HG03575 (cell line): ENCODE data around the gene CLPX.
"Not testable (repeated sequence)": the region's sequence is repeated elsewhere in the genome, so short reads cannot be mapped to it uniquely, and the experiment has no call there.

ENCODE experiments used
- ATAC-seq: cut with Tn5 transposase; IDR thresholded peaks from one replicate; pipeline ENCODE4 v1.9.1; 2021; ENCODE audit not compliant: unreplicated experiment, insufficient number of reproducible peaks, low FRiP score; ENCODE audit errors: extremely low read depth

The CLPX gene

DNA sequence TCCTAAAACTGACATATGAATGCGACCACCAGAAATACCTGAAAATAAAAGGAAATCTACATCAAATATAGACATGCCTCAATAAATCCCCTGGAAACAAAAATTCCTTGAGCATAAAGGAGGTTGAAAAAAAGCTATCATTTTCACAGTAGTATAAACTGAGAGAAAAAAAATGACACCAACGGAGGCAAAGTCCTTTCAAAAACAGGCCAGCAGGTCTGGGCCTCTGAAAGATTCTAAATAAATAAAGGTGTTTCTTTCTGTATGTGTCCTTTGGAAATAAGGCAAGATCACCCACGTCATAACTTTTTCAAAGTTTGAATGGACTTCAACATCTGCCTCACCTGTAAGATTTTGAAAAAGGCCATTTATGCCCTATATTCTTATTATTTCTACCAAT lies 5.0 kb downstream of the CLPX start:
- ATAC-seq: no peak

DNA sequence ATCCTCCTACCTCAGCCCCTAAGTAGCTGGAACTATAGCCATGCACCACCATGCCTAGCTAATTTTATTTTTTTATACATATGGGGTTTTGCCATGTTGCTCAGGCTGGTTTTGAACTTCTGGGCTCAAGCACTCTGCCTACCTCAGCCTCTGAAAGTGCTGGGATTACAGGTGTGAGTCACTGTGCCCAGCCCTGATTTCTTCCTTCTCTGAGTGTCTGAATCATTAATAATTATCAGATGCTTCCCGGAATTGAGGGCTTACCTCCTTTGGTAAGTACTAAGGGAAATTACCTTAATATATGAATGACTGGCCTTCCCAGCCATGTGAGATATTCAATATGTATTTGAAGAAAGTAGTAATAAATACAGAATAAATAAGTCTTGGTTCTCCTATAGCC lies 7.2 kb downstream of the CLPX start:
- ATAC-seq: no peak

DNA sequence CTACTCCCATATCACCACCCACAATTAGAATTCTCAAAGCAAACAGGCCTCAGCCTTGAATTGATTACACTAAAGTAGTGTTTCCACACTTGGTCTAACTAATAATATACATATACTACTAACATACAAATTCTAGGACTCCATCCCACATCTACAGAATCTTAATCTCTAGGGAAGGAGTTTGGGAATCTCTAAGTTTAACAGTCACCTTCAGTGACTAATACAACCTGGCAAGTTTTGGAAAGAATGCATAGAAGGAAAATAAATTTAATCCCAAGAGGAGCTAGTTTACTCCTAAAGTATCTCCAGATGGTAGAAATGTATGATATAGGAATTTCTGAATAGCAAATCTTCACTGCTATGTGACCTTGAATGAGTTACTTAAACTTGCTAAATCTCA lies 9.1 kb downstream of the CLPX start:
- no peak for ATAC-seq

DNA sequence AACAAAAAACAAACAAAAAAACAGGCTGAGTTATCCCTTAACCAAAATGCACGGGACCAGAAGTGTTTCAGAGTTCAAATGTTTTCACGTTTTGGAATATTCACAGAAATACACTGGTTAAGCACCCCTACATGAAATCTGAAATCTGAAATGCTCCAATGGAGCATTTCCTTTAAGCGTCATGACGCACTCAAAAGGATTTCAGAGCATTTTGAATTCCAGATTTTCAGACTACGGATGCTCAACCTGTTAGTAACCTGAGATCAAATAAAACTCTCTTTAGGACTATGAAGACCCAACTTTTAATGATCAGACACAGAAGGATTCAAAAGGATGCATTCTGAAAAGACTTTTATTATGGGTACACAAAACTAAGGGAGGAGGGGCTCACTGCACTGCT lies 9.6 kb downstream of the CLPX start:
- no peak for ATAC-seq

DNA sequence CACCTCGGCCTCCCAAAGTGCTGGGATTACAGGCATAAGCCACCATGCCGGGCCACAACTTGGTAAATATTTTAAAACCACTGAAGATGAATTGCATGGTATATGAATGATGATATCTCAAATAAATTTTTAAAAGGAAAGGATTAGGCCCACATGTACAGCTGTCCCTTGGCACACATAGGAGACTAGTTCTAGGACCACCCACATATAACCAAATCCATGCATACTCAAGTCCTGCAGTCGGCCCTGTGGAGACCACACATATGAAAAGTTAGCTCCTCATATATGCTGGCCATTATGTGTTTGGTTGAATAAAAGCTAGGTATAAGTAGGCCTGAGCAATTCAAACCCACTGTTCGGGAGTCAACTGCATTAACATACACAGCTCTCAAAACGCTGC lies 10.6 kb downstream of the CLPX start:
- ATAC-seq: no peak

DNA sequence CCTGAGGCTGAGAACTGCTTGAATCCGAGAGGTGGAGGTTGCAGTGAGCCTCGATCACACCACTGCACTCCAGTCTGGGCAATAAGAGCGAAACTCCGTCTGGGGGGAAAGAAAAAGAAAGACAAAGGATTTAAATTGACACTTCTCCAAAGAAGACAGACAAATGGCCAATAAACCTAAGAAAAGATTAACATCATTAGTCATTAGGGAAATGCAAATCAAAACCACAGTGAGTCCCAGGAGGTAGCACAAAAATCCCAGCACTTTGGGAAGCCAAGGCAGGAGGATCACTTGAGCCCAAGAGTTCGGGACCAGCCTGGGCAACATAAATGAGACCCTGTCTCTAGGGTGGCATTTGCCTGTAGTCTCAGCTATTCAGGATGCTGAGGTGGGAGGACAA lies 12.6 kb downstream of the CLPX start:
- ATAC-seq: no peak

DNA sequence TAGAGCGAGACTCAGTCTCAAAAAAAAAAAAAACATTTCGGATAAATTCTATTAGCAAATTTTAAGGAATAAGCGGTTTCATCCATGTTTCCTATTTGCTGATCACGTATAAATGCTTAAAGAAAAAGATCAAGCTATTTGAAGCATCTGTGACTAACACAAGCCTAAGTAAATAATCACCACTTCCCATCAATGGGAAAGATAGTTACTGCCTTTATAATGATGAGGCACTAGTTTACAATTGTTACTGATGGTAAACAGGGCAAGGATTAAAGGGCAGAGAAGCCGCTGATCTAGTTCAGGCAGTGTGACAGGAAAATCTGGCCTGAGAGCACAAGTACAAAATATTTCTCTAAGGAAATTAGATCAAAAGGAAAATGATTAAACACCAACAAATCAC lies 13.7 kb downstream of the CLPX start:
- no peak for ATAC-seq

DNA sequence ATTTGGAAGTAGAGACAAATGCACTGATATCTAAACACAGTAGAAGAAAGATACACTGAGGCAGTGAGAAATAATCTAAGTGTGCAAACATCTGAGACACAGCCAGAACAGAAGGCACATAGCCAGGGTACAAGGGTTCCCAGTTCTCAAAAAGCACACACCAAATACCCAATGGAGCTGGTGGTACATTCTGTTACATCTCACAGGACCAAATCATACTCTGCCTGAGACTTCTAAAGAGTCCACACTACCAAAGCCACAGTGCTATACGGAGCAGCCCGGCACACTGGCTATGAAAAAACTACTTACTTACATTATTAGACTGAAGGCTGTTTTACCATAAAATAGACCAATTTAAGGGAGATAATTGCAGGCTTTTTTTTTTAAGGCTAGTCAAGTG lies 19.3 kb downstream of the CLPX start:
- no peak for ATAC-seq

DNA sequence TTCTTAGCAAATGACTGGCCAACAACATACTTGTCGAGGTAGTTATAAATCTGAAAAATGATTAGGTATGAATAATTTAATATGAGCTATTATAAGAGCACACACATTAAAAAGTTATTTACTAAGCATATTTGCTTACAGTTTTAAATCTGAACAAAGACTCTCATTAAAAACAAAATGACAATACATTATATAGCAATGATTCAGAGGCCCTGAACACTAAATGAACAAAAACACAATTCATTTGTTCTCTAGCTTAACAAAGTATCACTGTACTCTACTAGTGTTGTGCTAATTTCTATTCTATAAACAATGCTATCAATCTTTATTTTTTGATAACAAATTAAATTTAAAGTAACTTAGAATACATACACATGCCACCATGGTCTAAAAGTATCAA lies 21.0 kb downstream of the CLPX start:
- no peak for ATAC-seq

DNA sequence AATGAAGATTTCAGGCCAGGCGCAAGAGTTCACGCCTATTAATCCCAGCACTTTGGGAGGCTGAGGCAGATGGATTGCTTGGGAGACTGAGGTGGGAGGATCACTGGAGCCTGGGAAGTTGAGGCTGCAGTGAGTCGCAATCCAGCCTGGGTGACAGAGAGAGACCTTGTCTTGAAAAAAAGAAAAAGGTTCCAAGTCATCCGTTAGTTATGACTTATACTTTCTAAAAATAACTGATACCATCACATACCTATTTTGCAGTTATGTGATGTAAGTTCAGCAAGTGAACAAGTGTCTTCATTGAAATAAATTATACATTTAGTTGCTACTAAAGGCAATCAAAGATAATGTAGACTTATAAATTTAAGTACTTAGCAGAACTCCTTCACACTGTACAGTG lies 22.1 kb downstream of the CLPX start:
- ATAC-seq: no peak

DNA sequence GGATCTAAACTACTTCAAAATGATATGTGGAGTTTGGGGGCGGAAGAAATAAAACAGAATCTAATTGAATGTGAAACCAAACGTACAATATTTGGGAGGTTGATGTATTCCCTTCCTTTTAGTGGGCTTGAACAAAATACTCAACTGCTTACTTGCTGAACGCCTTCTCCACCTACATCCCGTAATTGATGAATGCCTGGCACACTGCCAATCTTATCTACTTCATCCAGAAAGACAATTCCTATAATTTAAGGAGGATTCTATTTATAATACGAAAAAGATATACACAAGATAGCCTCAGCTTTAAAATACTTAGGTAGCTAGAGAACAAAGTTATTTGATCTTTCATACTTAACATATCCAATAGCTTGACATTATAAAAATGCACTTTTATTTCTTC lies 28.4 kb downstream of the CLPX start:
- no peak for ATAC-seq

DNA sequence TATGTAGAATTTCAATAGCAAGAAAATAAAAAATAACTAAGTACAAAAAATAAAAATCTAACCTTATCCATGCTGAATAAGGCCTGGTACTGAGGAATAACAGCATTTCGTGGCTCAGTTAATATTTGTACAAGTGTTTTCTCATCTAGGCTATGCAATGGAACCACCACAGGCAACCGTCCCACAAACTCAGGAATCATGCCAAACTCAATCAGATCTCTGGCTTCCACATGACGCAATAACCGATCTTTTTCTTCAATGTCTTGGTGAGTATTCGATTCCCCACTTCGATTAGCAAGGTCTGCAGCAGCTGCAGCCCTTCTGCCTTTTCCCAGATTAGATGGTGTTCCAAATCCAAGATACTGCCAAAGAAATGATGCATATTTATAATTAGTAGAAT lies 30.4 kb downstream of the CLPX start:
- ATAC-seq: no peak

DNA sequence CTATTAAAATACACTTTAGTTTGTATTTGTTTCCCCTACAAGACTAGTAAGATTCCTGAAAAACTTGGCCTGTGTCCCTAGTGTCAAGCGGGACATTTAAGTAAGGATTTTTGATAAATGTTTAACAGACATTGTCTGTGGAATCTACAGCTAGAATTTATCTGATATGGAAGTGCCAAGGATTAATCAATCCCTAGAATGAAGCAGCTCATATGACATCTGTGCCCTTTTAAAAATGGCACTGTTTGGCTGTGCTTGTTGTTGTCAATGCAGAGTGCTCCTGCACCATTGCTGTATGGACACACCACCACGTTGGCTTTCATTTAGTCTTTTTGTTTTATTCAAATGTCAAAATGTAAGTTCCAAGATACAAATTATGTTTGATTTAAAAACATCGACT lies 37.2 kb downstream of the CLPX start:
- no peak for ATAC-seq

DNA sequence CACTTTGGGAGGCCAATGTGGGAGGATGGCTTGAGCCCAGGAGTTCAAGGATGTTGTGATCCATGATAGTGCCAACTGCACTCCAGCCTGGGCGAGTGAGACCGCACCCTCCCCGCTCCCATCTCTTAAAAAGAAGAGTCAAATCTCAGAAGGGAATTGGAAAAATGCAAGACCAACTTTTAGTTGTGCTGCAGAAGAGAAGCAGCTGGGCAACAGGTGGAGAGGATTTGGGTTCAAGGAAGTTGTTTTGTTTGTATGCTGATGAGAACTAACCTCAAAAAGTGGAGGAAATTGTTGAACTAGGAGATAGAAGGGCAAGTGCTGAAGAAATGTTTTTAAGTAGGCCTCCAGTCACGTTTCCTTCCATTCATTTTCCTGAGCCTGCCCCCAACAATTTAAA lies 38.7 kb downstream of the CLPX start:
- no peak for ATAC-seq

DNA sequence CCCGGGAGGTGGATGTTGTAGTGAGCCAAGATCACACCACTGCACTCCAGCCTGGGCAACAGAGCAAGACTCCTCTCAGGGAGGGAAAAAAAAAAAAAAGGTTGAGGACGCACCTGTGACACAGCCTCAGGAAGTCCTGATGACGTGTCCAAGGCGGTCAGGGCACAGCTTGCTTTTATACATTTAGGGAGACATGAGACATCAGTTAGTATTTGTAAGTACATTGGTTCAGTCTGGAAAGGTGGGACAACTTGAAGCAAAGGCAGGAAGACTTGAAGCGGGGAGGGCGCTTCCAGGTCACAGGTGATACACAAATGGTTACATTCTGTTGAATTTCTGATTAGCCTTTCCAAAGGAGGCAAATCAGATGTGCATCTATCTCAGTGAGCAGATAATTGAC lies 46.5 kb downstream of the CLPX start:
- not testable (repeated sequence) for ATAC-seq

DNA sequence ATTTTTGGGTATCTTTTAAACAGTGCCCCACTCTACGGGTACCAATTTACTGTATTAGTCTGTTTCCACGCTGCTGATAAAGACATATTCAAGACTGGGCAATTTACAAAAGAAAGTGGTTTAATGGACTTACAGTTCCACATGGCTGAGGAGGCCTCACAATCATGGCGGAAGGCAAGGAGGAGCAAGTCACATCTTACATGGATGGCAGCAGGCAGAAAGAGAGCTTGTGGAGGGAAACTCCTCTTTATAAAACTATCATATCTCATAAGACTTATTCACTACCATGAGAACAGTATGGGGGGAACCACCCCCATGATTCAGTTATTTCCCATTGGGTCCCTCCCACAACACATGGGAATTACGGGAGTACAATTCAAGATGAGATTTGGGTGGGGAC lies 47.2 kb downstream of the CLPX start:
- ATAC-seq: not testable (repeated sequence)

DNA sequence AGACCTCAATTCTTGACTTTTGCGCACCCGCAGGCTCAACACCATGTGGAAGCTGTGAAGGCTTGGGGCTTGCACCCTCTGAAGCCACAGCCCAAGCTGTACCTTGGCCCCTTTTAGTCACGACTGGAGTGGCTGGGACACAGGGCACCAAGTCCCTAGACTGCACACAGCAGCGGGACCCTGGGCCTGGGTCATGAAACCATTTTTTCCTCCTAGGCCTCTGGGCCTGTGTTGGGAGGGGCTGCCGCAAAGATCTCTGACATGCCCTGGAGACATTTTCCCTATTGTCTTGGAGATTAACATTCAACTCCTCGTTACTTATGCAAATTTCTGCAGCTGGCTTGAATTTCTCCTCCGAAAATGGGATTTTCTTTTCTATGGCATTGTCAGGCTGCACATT lies 48.1 kb downstream of the CLPX start:
- ATAC-seq: not testable (repeated sequence)

DNA sequence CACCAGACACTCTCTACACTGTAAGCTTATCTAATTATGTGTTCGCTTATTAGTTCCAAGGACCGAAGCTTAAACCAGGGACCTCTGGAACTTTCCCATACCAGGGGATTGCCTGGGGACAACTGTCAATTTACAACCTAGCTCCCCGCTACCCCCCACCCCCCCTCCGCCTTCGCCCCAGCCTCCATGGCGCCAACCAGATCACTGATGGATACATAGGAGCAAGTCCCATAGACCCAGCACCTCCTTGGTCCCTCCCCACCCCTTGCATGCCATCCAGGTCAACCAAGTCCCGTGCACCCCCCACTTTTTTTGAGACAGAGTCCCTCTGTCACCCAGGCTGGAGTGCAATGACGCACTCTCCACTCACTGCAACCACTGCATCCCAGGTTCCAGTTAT lies 50.6 kb downstream of the CLPX start:
- no peak for ATAC-seq

DNA sequence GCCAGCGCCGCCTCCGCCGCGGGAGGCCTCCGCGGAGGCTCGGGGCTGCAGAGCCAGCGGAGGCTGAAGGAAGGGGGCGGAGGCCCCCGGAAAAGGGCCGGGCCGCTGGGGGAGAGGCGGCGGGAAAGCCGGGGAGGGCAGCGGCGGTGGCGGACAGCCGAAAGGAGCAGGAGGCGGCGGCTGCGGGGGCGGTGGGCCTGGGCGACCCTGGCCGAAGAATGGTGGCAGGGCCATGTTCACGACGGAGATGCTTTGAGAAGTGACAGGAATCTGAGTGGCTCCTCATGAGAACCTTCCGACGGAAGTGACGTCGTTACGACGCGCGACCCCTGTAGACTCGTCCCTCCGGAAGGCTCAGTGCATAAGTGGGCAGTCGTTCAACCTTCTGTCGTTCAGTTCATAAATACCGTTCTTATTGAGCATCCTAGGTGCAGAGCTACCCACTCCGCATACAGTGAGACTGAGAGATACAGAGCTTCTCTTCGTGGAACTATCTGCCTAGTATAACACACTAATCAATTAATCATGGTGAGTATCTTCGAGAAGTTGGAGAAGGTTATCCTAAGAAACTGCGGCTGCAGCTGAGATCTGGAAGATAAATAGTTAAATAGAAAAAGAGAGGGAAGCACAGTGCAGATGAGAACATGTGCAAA lies 51.5 kb downstream of the CLPX start, which contains the start of gene PDCD7:
Gene PDCD7, minus strand, starts transcription at position 261 of the 653 bp plus-strand sequence. Its CDS starts 27 bp downstream, at position 234.
- ATAC-seq: no peak

DNA sequence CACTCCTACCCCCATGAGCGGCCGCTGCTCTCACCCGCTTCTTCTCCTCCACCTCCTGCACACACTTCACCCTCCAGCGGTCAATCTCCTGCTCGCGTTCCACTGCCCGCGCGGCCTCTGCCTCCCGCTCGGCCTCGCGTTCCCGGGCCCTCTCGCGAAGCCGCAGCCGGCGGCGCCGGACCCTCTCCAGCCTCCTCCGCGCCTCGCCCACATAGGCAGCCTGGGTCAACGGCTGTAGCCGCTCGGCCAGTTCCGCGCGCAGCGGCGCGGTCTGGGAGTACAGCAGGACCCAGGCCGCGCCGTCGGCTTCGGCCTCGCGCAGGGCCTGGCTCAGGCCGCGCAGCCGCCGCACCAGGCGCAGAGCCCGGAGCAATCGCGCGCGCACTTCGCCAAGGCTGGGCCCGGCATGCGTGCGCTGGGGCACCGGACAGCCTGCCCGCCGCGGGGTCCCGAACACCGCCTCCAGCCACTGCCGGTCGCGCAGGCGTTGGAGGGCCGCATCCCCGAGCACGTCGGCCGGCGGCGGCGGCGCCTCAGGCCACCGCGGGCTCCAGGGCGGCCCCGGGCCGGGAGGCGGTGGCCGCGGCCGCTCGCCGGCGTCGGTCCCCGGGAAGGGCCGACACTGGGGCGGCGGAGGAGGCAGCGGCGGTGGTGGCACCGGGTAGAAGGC lies 52.1 kb downstream of the CLPX start:
- ATAC-seq: no peak

DNA sequence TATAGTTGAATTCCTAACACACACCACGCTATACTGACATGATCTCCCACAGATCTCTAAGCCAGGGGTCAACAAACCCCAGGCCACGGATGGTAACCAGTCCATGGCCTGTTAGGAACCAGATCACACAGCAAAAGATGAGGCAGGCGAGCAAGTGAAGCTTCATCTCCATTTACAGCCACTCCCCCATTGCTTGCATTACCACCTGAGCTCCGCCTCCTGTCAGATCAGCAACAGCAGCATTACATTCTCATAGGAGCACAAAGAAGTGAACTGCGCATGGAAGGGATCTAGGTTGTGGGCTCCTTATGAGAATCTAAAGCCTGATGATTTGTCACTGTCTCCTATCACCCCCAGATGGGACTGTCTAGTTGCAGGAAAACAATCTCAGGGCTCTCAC lies 54.2 kb downstream of the CLPX start:
- ATAC-seq: no peak
